SK-N-MC (cell line): ENCODE results near the gene ITPR2.

Experiments used
- DNase-seq: peaks from one replicate; pipeline ENCODE4 v3.0.0-alpha.2; 2011; ENCODE audit warnings: low read depth, low spot score
- H3K27ac ChIP-seq: fragments of 200-600 bp; sonication (generic); 2 replicates; pipeline ENCODE4 v1.5.1; 2016; ENCODE audit warnings: mixed run types
- H3K36me3 ChIP-seq: fragments of 200-600 bp; sonication (generic); 2 replicates; pipeline ENCODE4 v1.6.1; 2017; ENCODE audit warnings: antibody characterized with exemption, low read length, mixed read lengths; ENCODE audit not compliant: insufficient read depth
- H3K4me3 ChIP-seq: fragments of 200-600 bp; sonication (generic); 2 replicates; pipeline ENCODE4 v1.5.1; 2016
- H3K9ac ChIP-seq: fragments of 200-600 bp; sonication (generic); 2 replicates; pipeline ENCODE4 v1.8.0; 2017; ENCODE audit warnings: mixed run types, mixed read lengths; ENCODE audit not compliant: insufficient read length
- H3K9me3 ChIP-seq: fragments of 200-600 bp; sonication (generic); 2 replicates; pipeline ENCODE4 v1.6.1; 2017; ENCODE audit warnings: low read depth, mild to moderate bottlenecking, antibody characterized with exemption, low read length, moderate library complexity, mixed read lengths
- EZH2 ChIP-seq: fragments of 200-600 bp; sonication (generic); IDR thresholded peaks from one replicate; pipeline ENCODE4 v1.6.1; 2017; ENCODE audit warnings: antibody characterized with exemption
- FOXP2 ChIP-seq: optimal IDR thresholded peaks from 2 replicates; pipeline ENCODE3; 2011; ENCODE audit warnings: mild to moderate bottlenecking, moderate library complexity; ENCODE audit not compliant: insufficient read depth; ENCODE audit errors: extremely low read length, control extremely low read depth
- POLR2AphosphoS5 ChIP-seq: IDR thresholded peaks from 2 replicates; pipeline ENCODE4 v1.6.1; 2012; ENCODE audit warnings: mild to moderate bottlenecking, low read depth, low read length, borderline replicate concordance

ITPR2 gene

GRCh38 chr12:26546535-26547314, 286.3 kb downstream of the ITPR2 start:
- TF ChIP-seq EZH2 (no peak), POLR2AphosphoS5 (no peak), FOXP2 (no peak)
- Histone ChIP-seq H3K4me3 (no peak overlapping the region), H3K9me3 (no peaks in the 10 kb centered on the region), H3K27ac (no peak overlapping the region), H3K9ac (no peak overlapping the region), H3K36me3 (no peaks in the 10 kb centered on the region)
- DNase-seq: no peak

DNA sequence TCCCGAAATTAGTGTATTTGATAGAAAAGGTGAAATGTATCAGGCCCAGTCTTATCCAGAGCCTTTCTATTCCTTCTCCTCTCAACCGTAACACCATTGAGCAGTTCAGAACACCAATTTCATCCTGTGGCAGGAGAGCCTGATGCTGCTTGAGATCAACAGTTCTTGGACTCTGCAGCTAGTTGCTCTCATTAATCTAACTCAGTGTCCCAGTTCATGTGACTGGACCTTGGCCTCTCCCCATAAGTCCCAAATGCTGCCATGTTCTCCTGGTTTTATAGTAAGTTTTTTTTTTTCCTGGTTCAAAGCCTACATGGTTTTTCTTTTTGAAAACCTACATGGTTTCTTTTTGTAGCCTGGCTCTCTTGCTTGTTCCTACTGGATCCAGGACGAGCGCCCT, 293.9 kb downstream of the ITPR2 start:
- Histone ChIP-seq H3K36me3 (no peaks in the 10 kb centered on the region), H3K9me3 (no peaks in the 10 kb centered on the region), H3K27ac (no peak overlapping the region), H3K9ac (no peak overlapping the region), H3K4me3 (no peak overlapping the region)
- DNase-seq: no peak
- TF ChIP-seq EZH2: no peak
- no peak for TF ChIP-seq POLR2AphosphoS5
- TF ChIP-seq FOXP2: no peak

DNA sequence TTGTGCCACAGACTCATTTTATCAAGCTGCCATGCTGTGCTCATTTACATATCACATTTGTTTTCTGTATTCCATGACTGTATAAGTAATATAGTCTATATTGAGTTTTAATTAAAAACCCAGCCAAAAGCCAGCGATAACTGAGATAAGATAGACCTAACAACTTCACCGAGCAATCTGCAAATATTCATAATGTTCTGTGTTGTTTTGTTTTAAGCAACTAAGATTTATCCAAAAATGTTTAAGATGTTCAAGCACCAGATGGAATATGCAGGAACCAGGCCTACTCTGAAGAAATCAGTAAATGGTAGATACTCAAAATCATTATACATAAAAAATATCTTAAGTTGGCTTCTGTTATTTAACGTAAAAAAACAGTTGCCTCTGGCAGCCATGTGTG, 295.3 kb downstream of the ITPR2 start:
- TF ChIP-seq FOXP2 (no peak), EZH2 (no peak), POLR2AphosphoS5 (no peak)
- no peaks in the 10 kb centered on the region for H3K36me3 ChIP-seq
- no peaks in the 10 kb centered on the region for H3K9me3 ChIP-seq
- DNase-seq: no peak
- H3K4me3 ChIP-seq: no peak overlapping the region
- no peak overlapping the region for H3K9ac ChIP-seq
- no peak overlapping the region for H3K27ac ChIP-seq

DNA sequence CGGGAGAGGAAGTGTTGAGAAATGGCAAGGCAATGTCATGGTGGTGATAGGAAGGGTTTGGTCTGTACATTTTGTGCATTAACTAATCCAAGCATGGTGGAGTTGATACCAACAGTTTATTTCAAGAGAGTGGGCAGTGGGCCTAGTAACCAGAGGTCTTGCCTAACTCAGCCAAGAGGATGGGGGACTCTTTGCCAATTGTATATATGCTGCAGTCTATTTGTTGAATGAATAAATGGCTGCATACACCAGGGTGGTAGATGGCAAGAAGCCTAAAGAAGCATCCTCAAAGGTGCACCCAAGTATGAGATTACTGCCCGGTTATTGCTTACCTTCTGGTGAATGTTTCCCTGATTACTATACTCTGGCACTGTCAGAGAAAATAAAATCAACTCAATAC, 295.9 kb downstream of the ITPR2 start:
- H3K4me3 ChIP-seq: no peak overlapping the region
- no peak for TF ChIP-seq FOXP2
- TF ChIP-seq POLR2AphosphoS5: no peak
- no peaks in the 10 kb centered on the region for H3K9me3 ChIP-seq
- no peak overlapping the region for H3K27ac ChIP-seq
- H3K36me3 ChIP-seq: no peaks in the 10 kb centered on the region
- no peak overlapping the region for H3K9ac ChIP-seq
- DNase-seq: no peak

- Histone ChIP-seq H3K9me3 (no peaks in the 10 kb centered on the region), H3K9ac (no peak overlapping the region), H3K27ac (no peak overlapping the region), H3K36me3 (no peaks in the 10 kb centered on the region), H3K4me3 (no peak overlapping the region)
- TF ChIP-seq POLR2AphosphoS5 (no peak), EZH2 (no peak), FOXP2 (no peak)
- no peak for DNase-seq
These were observed 297.2 kb downstream of the ITPR2 start for GRCh38 chr12:26535826-26536225.

- no peak overlapping the region for H3K27ac ChIP-seq
- no peak overlapping the region for H3K9ac ChIP-seq
- H3K9me3 ChIP-seq: no peaks in the 10 kb centered on the region
- no peak overlapping the region for H3K4me3 ChIP-seq
- TF ChIP-seq FOXP2: no peak
- no peak for TF ChIP-seq POLR2AphosphoS5
- no peak for TF ChIP-seq EZH2
- no peaks in the 10 kb centered on the region for H3K36me3 ChIP-seq
- no peak for DNase-seq
These were observed 298.9 kb downstream of the ITPR2 start for GRCh38 chr12:26534071-26534470.

DNA sequence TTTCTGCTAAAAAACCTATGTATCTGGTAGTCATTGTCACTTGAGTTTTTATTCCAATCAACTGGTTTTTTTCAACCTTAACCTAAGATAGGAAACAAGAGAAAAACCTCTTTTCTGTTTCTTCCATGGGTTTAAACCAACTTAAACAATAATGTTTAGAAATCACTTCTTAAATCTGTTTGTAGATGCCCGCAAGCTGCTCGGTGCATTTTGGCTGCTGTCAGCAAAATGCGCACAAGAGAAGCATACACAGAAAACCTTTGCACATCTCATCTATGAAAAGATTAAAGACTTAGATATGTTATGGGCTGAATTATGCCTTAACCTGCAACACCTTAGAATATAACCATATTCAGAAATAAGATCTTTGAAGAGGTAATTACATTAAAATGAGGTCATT, 299.8 kb downstream of the ITPR2 start:
- Histone ChIP-seq H3K36me3 (no peaks in the 10 kb centered on the region), H3K9me3 (no peaks in the 10 kb centered on the region), H3K9ac (no peak overlapping the region), H3K4me3 (no peak overlapping the region), H3K27ac (no peak overlapping the region)
- no peak for DNase-seq
- no peak for TF ChIP-seq FOXP2
- no peak for TF ChIP-seq EZH2
- no peak for TF ChIP-seq POLR2AphosphoS5

- no peak overlapping the region for H3K27ac ChIP-seq
- H3K9me3 ChIP-seq: no peaks in the 10 kb centered on the region
- no peak overlapping the region for H3K9ac ChIP-seq
- H3K36me3 ChIP-seq: no peaks in the 10 kb centered on the region
- no peak for TF ChIP-seq POLR2AphosphoS5
- TF ChIP-seq EZH2: no peak
- TF ChIP-seq FOXP2: no peak
- no peak for DNase-seq
- no peak overlapping the region for H3K4me3 ChIP-seq
These were observed 302.5 kb downstream of the ITPR2 start for GRCh38 chr12:26530461-26530860.

GRCh38 chr12:26528943-26529342, 304.1 kb downstream of the ITPR2 start:
- Histone ChIP-seq H3K9ac (no peak overlapping the region), H3K27ac (no peak overlapping the region), H3K9me3 (no peaks in the 10 kb centered on the region; the same call in 1 of the 2 replicates), H3K4me3 (no peak overlapping the region), H3K36me3 (no peaks in the 10 kb centered on the region)
- no peak for TF ChIP-seq EZH2
- TF ChIP-seq FOXP2: no peak
- TF ChIP-seq POLR2AphosphoS5: no peak
- DNase-seq: no peak
